ENCODE measurements around the gene SLC4A1AP.
"Not testable (repeated sequence)": the region's sequence is repeated elsewhere in the genome, so short reads cannot be mapped to it uniquely, and the experiment has no call there.

The SLC4A1AP gene

GRCh38 chr2:27663285-27664153, at the start of gene SLC4A1AP, which contains the start of gene SUPT7L:
SLC4A1AP (plus strand) TSS chr2:27663889; CDS start chr2:27663915, 26 bp downstream.
SUPT7L (minus strand) TSS chr2:27663614; CDS start chr2:27662192, 1,422 bp downstream.
- peak; percentile 73 to 74 for DNase-seq (ENCODE audit: low read depth in 2 of 2)

- DNase-seq (ENCODE audit: low read depth in 2 of 2), result no peak
Observed at GRCh38 chr2:27613985-27614384, 49.7 kb upstream of the SLC4A1AP start.

- no peak for DNase-seq (ENCODE audit: low read depth in 2 of 2)
Observed at GRCh38 chr2:27615316-27615715, 48.4 kb upstream of the SLC4A1AP start.

- DNase-seq (ENCODE audit: low read depth in 2 of 2), result no peak
Observed at GRCh38 chr2:27621524-27621923, 42.2 kb upstream of the SLC4A1AP start.

GRCh38 chr2:27622921-27623384, 40.7 kb upstream of the SLC4A1AP start:
- peak; percentile 77 to 78 for DNase-seq (ENCODE audit: low read depth in 2 of 2)

GRCh38 chr2:27624943-27625342, 38.7 kb upstream of the SLC4A1AP start:
- DNase-seq (ENCODE audit: low read depth in 2 of 2), result no peak

- DNase-seq (ENCODE audit: low read depth in 2 of 2), result not testable (repeated sequence)
Observed at GRCh38 chr2:27626323-27626722, 37.4 kb upstream of the SLC4A1AP start.

GRCh38 chr2:27626921-27627320, 36.8 kb upstream of the SLC4A1AP start:
- not testable (repeated sequence) for DNase-seq (ENCODE audit: low read depth in 2 of 2)

- peak; percentile 47 to 51 for DNase-seq (ENCODE audit: low read depth in 2 of 2)
Observed at GRCh38 chr2:27627963-27628766, 35.5 kb upstream of the SLC4A1AP start.

- DNase-seq (ENCODE audit: low read depth in 2 of 2), result peak; percentile 77 to 78
Observed at GRCh38 chr2:27628767-27629709, 34.7 kb upstream of the SLC4A1AP start, which contains the start of the genes CCDC121 and GPN1. CCDC121 (minus strand) TSS chr2:27629012; CDS start chr2:27627799, 1,213 bp downstream. GPN1 (plus strand) TSS chr2:27629050; CDS start chr2:27629059, 9 bp downstream.

- not testable (repeated sequence) for DNase-seq (ENCODE audit: low read depth in 2 of 2)
Observed at GRCh38 chr2:27630257-27630656, 33.4 kb upstream of the SLC4A1AP start.

- DNase-seq (ENCODE audit: low read depth in 2 of 2), result no peak
Observed at GRCh38 chr2:27634291-27634690, 29.4 kb upstream of the SLC4A1AP start.

GRCh38 chr2:27636766-27637165, 26.9 kb upstream of the SLC4A1AP start:
- no peak for DNase-seq (ENCODE audit: low read depth in 2 of 2)

- DNase-seq (ENCODE audit: low read depth in 2 of 2), result peak; percentile 81
Observed at GRCh38 chr2:27638037-27638637, 25.6 kb upstream of the SLC4A1AP start.

GRCh38 chr2:27638709-27639108, 25.0 kb upstream of the SLC4A1AP start:
- peak; percentile 94 to 95 for DNase-seq (ENCODE audit: low read depth in 2 of 2)

- DNase-seq (ENCODE audit: low read depth in 2 of 2), result no peak
Observed at GRCh38 chr2:27640722-27641245, 22.9 kb upstream of the SLC4A1AP start.

GRCh38 chr2:27645197-27645596, 18.5 kb upstream of the SLC4A1AP start:
- DNase-seq (ENCODE audit: low read depth in 2 of 2), result no peak

GRCh38 chr2:27647289-27647688, 16.4 kb upstream of the SLC4A1AP start:
- DNase-seq (ENCODE audit: low read depth in 2 of 2), result no peak

- no peak for DNase-seq (ENCODE audit: low read depth in 2 of 2)
Observed at GRCh38 chr2:27647737-27648136, 16.0 kb upstream of the SLC4A1AP start.

- no peak for DNase-seq (ENCODE audit: low read depth in 2 of 2)
Observed at GRCh38 chr2:27651056-27651455, 12.6 kb upstream of the SLC4A1AP start.

Data from fibroblast of skin of left quadriceps (primary cell).